HFFc6 (cell line): ENCODE results near the gene WDR82. TPM values are rescaled to one million over a fixed set of nuclear protein-coding genes. Genes with fewer than 3 reads are reported as not detected.

Experiments used
- DNase-seq: peaks from one replicate; pipeline ENCODE4 v3.0.0-alpha.2; 2018
- H3K27ac Mint-ChIP-seq: 2 replicates; pipeline ENCODE4 v1.8.0; 2020; ENCODE audit warnings: mild to moderate bottlenecking, mixed read lengths
- H3K27me3 Mint-ChIP-seq: 2 replicates; pipeline ENCODE4 v1.8.0; 2021; ENCODE audit warnings: mild to moderate bottlenecking, moderate library complexity, mixed read lengths; ENCODE audit not compliant: insufficient read depth
- H3K36me3 Mint-ChIP-seq: 2 replicates; pipeline ENCODE4 v1.8.0; 2021; ENCODE audit warnings: low read depth, mixed read lengths
- H3K4me1 Mint-ChIP-seq: 2 replicates; pipeline ENCODE4 v1.8.0; 2020; ENCODE audit warnings: low read depth, mixed read lengths
- H3K4me3 Mint-ChIP-seq: 2 replicates; pipeline ENCODE4 v1.8.0; 2020; ENCODE audit warnings: mild to moderate bottlenecking, moderate library complexity, mixed read lengths
- H3K9me3 Mint-ChIP-seq: 2 replicates; pipeline ENCODE4 v1.8.0; 2020; ENCODE audit warnings: mild to moderate bottlenecking, mixed read lengths
- CTCF ChIP-seq: fragments of 200-600 bp; sonication (generic); IDR thresholded peaks from 2 replicates; pipeline ENCODE4 v1.5.0; 2021; ENCODE audit warnings: antibody characterized with exemption, mild to moderate bottlenecking
- total RNA-seq, 6 experiments: library from RNA; stranded (reverse); fragmentation: NEBNext Ultra II Directional; extraction: Animal tissue kit (Norgen Biotek cat#: 25700); gene quantifications; 2 replicates in 1 of 6; 3 replicates in 5 of 6; pipeline ENCODE4 v1.2.3, GENCODE V29; 2021

WDR82 gene
- total RNA-seq, 6 experiments from 2014 or later = 55.2 to 62.0 (median 58.6) TPM

GRCh38 chr3:52313188-52313773 lies 34.8 kb upstream of the WDR82 start:
- no peak overlapping the region for H3K4me3 Mint-ChIP-seq
- H3K9me3 Mint-ChIP-seq = no peaks in the 10 kb centered on the region
- no peak for TF ChIP-seq CTCF
- 0 out of 2 replicates have a peak, but pooled peaks cover 3% of the 10 kb centered on the region for H3K36me3 Mint-ChIP-seq
- no peak for DNase-seq
- H3K4me1 Mint-ChIP-seq = peaks cover 19% of the 10 kb centered on the region
- H3K27me3 Mint-ChIP-seq = peaks cover 3% of the 10 kb centered on the region; the same call in 1 of the 2 replicates
- H3K27ac Mint-ChIP-seq = no peak overlapping the region; the same call in 1 of the 2 replicates

GRCh38 chr3:52311576-52312119 lies 33.2 kb upstream of the WDR82 start:
- H3K36me3 Mint-ChIP-seq = 0 out of 2 replicates have a peak, but pooled peaks cover 3% of the 10 kb centered on the region
- H3K4me1 Mint-ChIP-seq = peaks cover 19% of the 10 kb centered on the region
- no peaks in the 10 kb centered on the region for H3K9me3 Mint-ChIP-seq
- DNase-seq = no peak
- peaks cover 3% of the 10 kb centered on the region; the same call in 1 of the 2 replicates for H3K27me3 Mint-ChIP-seq
- H3K4me3 Mint-ChIP-seq = no peak overlapping the region
- no peak for TF ChIP-seq CTCF
- no peak overlapping the region for H3K27ac Mint-ChIP-seq

- H3K36me3 Mint-ChIP-seq = 0 out of 2 replicates have a peak, but pooled peaks cover 5% of the 10 kb centered on the region
- TF ChIP-seq CTCF = no peak
- peaks cover 6% of the 10 kb centered on the region; the same call in 1 of the 2 replicates for H3K27me3 Mint-ChIP-seq
- H3K27ac Mint-ChIP-seq = no peak overlapping the region
- H3K9me3 Mint-ChIP-seq = no peaks in the 10 kb centered on the region
- H3K4me1 Mint-ChIP-seq = peaks cover 19% of the 10 kb centered on the region
- no peak overlapping the region for H3K4me3 Mint-ChIP-seq
- DNase-seq = no peak
These were observed 32.6 kb upstream of the WDR82 start for GRCh38 chr3:52310861-52311575.

- Mint-ChIP-seq H3K36me3 (peaks cover 10% of the 10 kb centered on the region; the same call in 1 of the 2 replicates), H3K4me1 (peaks cover 4% of the 10 kb centered on the region), H3K27ac (no peak overlapping the region), H3K9me3 (no peaks in the 10 kb centered on the region), H3K4me3 (no peak overlapping the region), H3K27me3 (peaks cover 5% of the 10 kb centered on the region; the same call in 1 of the 2 replicates)
- no peak for TF ChIP-seq CTCF
- DNase-seq = no peak
These were observed 29.9 kb upstream of the WDR82 start for GRCh38 chr3:52308308-52308707.

- TF ChIP-seq CTCF = no peak
- peaks cover 10% of the 10 kb centered on the region; the same call in 1 of the 2 replicates for H3K36me3 Mint-ChIP-seq
- no peaks in the 10 kb centered on the region for H3K4me1 Mint-ChIP-seq
These were observed 28.5 kb upstream of the WDR82 start for GRCh38 chr3:52306978-52307377.

More at GRCh38 chr3:52306978-52307377, 28.5 kb upstream of the WDR82 start:
- no peak overlapping the region for H3K27ac Mint-ChIP-seq
- DNase-seq = no peak
- H3K4me3 Mint-ChIP-seq = no peak overlapping the region
- peaks cover 5% of the 10 kb centered on the region; the same call in 1 of the 2 replicates for H3K27me3 Mint-ChIP-seq
- H3K9me3 Mint-ChIP-seq = no peaks in the 10 kb centered on the region
